Measurements from ENCODE around the gene SELENOM.
"Not testable (repeated sequence)": the region's sequence is repeated elsewhere in the genome, so short reads cannot be mapped to it uniquely, and the experiment has no call there.

Gene SELENOM

DNA sequence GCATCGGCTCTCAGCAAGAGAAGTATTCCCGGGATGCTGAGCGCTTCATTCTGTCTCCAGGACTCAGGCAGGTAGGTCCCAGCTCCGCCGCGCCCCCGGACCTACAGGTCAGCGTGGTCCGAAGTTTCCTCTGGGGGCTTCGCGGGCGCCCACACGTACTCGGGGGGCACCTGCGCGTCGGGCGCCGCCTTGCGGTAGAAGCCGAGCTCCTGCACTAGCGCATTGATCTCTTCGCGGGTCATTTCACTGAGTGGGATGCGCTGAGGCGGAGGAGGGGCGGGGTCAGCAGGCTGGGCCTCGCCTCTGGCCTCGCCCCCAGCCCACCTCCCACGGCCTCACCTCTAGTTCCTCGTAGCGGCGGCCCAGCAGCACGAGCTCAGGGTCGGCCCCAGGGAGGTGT, 2.5 kb downstream of the SELENOM start:
- no peak for DNase-seq

DNA sequence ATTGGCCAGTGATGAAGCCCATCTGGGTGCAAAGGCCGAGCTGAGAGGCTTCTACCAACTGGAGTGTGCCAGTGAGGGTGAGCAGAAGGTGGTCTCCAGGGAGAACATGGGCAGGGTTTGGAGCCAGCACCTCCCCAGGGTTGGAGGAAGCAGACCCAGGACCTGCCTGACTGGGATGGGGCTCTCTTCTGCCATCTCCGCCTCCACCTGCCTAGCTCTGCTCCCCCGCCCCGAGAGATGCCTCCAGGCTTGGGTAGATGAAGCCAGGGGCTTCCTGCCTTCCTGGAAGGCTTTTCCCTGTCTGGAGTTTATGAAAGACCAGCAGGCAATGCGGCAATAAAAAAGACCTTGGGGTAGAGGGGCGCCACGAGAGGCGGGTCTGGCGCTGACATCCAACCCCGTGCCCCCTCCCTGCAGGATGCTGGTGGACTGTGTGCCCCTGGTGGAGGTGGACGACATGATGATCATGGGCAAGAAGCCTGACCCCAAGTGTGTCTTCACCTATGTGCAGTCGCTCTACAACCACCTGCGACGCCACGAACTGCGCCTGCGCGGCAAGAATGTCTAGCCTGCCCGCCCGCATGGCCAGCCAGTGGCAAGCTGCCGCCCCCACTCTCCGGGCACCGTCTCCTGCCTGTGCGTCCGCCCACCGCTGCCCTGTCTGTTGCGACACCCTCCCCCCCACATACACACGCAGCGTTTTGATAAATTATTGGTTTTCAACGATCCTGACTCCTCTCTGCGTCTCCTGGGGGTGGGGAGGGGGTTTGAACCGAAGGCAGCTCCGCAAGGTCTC, 3.3 kb downstream of the SELENOM start:
- no peak for DNase-seq

DNA sequence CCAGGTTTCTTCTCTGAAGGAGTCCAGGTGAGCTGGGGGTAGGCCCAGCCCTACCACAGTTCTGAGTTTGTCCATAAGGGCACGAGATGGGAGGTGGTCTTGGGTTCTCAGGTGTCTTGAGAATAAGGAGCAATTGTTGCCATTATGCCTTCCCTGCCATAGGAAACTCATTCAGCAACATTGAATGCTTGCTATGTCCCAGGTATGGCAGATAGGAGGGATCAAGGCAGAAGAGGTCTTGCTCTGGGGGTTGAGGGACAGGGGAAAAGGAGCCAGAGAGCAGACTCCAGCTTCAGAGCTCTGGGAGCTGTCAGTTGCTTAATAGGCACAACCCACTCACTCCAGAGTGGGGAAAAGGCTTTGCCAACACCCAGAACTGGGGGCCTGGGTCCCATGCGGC, 4.3 kb downstream of the SELENOM start:
- no peak for DNase-seq

DNA sequence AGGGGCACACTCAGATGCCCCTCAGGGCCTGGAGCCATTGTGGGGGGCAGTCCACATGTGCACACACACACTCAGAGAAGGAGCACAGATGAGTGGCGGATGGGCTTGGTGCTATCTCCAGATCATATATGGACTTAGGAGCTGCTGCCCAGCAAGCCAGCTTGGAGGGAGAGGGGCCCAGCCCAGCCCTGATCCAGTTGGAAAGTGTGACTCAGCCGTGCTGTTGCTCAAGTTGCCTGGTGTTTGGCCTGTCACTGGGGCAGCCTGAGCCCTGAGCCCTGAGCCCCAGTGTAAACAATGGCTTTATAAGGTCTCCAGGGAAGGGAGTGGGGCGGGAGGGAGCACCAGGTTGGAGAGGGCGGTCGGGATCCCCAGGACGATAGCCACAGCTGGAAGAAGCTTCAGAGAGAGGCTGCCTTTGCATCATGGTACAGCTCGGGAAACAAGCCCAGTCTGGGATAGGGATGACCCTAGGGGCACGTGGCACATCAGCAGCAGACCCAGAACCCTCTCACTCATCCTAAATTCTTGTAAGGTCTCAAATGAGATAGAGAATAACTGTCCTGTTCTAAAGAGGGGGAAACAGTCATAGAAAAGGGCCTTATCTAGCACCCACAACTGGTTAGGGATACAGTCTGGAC, 4.8 kb downstream of the SELENOM start:
- DNase-seq: no peak

DNA sequence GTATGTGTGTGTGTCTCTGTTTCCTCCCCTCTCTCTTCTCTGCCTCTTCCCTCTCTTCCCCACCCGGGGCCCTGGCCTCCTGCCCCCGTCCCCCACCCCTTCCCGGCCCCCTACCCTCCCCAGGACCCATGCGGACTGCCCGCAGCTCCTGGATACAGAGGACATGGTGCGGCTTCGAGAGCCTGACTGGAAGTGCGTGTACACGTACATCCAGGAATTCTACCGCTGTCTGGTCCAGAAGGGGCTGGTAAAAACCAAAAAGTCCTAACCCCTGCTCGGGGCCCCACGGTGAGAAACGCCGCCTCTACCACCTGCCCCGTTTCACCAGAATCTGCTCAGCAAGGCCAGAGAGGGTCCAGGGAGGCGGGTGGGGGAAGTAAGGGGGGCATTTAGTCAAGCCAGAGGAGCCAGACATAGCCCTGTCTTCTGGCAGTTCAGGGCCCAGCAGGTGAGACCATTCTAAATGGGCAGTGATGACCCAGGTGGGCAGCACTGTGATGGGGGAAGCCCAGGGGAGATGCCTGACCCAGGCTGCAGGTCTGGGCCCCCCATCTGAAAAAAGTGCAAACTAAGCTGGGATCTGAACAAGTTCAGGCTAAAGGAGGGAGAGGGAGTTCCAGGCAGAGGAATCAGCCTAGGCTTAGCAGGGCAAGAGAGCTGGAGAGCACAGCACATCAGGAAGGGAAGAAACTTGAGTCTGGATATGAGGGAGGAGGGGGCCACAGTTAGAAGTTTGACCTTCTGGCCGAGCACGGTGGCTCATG, 6.4 kb downstream of the SELENOM start:
- no peak for DNase-seq

DNA sequence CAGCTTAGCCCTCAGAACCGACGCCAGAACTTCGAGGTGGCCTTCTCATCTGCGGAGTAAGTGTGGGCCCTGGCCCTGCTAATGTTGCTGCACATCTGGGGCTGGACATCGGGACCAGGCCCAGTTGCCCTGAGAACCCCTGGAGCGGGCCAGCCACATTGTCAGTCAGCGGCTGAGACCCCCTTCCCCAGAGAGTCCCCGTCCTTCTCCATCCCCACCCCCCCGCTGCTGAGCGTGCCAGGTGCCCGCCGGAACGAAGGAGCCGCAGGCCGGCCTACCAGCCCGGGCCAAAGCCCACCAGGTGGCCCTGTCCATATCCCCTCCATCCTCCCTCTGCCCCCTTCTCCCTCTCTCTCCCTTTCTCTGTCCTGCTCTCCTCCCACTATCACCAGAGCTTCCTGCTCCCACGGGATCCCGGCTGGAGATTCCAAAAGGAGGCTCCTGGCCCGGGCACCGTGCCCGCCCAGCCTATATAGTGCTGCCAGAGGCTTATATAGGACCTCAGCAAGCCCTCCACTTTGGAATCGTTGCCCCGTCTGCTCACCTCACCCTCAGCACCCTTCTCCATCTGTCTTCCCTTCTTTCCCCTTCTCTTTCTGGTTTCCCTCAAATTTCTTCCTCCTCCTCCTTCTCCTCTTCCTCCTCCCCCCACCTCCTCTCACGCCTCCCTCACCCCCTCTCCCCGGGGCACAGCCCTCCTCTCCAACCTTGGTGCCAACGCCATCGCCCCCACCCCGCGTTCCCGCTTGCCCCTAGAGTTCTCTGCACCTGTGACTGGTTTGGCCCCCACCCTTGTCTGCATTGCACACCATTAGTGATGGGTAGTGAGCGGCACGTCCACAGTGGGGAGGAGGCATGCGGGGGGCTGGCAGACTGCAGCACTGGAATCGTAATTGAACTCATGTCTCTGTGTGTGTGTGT, 7.3 kb downstream of the SELENOM start:
- DNase-seq: no peak

DNA sequence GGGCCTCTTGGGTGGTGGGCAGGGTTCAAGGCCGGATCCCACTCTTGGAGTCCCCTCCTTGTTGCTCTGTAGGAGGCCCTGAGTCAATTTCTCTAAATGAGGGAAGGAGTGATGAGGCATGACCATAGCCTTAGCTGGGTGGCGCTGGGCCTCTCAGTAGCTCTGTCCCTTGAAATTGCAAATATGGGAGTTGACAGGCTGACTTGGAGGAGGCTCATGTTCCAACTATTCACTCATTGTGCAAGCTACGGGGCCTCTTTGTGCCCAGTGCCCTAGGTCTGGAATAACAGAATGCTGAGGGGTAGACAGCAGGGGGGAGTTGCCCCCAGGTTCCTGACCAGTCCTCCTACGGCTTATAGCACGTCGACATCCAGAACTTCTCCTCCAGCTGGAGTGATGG, 8.0 kb downstream of the SELENOM start:
- no peak for DNase-seq

DNA sequence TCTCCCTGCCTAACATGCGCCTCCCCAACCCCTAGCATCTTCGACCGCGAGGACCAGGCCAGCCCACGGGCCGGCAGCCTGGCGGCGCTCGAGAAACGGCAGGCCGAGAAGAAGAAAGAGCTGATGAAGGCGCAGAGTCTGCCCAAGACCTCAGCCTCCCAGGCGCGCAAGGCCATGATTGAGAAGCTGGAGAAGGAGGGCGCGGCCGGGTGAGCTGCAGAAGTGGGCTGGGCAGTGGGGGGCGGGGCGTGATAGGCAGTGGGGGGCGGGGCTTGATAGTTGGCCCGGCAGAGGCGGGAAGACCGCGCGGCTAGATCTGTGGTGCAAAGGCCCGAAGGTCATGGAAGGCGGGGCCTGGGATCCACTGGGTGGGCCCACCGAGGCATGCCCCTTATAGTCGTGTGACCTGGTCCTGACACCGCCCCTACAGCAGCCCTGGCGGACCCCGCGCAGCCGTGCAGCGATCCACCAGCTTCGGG, 8.7 kb downstream of the SELENOM start:
- DNase-seq: no peak

DNA sequence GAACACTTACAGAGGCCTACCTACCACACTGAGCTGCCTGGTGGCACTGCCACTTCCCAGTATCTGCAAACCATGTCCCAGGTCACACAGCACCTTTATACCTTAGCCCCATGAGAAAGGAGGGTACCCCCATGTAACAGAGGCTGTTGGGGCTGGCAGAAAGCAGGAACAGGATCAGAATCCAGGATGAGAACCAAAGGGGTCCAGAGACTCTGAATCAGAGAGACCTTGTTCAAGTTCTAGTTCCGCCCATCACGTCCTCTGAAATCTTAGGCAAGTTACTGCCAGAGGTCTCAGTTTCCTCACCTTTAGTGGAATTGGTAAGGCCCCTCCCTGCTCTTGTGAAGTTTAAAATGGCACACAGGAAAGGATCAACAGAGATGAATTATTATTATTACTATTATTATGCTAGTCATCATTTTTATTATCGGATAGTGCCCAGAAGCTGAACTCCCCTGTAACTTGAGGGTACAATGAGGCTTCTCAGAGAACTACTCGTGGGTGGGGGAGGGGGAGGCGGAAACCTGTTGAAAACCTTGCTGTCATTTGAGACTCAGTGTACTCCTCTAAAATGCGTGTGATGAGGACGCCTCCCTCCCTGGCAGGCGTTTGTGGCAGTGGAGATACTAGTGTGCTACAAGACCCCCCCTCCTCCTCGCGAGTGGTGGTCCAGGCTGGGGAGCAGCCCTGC, 9.3 kb downstream of the SELENOM start:
- DNase-seq: no peak

DNA sequence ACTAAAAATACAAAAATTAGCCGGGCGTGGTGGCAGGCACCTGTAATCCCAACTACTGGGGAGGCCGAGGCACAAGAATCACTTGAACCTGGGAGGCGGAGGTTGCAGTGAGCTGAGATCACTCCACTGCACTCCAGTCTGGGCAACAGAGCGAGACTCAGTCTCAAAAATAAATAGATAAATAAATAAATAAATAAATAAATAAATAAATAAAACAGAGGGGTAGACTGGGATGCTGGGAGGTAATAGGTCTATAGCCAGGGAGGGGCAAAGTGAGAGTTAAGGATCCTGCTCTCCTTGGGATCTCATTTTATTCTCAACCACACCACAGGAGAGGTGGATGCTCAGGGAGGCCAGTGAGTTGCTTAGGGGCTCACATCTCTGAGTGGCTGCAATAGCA, 9.8 kb downstream of the SELENOM start:
- not testable (repeated sequence) for DNase-seq

DNA sequence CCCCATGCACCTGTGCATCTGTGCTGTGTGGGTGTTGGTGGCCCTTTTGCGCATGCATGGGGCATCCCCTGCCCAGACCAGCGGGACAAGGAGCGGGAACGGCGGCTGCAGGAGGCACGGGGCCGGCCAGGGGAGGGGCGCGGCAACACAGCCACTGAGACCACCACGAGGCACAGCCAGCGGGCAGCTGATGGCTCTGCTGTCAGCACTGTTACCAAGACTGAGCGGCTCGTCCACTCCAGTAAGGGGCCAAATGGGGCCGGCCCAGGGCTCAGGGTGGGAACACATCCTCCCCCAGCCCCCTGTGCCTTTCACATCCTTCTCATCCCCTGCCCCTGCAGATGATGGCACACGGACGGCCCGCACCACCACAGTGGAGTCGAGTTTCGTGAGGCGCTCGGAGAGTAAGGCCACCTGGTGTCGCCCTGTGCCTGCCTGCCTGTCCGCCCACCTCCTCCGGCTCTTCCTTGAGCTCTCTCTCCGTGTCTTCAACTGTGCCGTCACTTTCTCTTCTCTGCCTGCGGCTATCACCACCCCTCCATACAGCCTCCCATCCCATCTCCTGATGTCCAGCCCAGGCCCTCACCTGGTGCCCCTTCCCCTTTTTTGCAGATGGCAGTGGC, 10.6 kb downstream of the SELENOM start:
- no peak for DNase-seq

DNA sequence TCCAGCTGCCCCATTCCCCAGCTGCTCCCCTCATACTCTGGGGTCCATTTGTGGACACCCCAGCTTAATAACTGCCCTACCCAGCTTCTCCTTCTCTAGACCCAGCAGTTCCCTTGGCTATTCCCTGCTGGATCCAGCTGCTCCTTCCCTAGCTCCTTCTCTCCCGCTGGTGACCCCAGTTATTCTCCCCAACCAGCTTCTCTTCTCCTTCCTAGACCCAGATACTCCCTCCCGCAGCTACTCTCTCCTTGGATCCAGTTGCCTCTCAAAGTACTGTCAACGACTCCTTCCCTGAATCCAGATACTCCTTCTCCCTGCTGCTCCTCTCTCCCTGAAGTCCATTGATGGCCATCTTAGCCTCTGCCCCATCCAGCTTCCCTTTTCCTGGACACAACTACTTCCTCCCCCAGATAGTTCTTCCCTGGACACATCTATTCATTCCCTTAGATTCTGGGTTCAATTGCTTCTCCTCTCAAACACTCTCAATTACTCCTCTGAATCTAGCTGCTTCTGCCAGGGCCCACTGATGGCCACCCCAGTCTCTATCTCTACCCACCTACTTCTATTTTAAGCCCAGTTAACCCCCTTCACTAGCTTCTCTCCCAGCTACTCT, 11.6 kb downstream of the SELENOM start:
- no peak for DNase-seq

DNA sequence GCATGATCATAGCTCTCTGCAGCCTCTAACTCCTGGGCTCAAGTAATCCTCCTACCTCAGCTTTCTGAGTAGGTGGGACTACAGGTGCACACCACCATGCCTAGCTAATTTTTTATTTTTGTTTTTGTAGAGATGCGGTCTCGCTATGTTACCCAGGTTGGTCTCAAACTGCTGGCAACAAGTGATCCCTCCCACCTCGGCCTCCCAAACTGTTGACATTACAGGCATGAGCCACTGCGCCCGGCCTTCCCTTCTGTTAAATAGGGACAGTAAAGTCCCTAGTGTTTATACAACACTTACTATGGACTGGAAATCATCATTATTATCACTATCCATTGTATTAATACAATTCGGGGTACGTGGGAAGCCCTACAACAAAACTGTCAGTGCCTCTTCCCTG, 12.6 kb downstream of the SELENOM start:
- DNase-seq: no peak

DNA sequence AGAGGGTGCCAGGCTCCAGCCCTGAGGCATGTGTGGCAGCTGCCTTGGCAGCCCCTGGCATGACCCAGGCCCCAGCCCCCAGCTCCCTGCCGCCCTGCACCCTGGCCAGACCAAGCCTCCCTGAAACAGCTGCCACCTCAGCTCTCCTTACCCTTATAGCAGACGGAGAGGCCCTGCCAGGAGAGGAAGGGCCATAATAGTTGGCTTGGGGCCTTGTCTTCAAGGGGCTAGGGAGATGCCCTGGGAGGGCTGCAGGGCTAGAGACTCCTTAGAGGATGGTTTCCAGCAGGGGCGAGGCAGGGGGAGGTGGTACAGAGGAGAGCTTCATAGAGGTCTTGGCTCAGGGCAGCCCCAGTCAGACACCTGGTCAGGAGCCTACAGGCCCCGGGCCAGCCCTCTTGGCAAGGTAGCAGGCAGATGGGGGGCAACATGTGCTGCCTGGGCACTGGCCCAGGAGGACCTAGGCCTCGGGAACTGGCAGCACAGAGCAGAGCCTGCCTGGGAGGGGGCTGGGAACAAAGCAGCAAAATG, 13.3 kb downstream of the SELENOM start:
- DNase-seq: no peak

DNA sequence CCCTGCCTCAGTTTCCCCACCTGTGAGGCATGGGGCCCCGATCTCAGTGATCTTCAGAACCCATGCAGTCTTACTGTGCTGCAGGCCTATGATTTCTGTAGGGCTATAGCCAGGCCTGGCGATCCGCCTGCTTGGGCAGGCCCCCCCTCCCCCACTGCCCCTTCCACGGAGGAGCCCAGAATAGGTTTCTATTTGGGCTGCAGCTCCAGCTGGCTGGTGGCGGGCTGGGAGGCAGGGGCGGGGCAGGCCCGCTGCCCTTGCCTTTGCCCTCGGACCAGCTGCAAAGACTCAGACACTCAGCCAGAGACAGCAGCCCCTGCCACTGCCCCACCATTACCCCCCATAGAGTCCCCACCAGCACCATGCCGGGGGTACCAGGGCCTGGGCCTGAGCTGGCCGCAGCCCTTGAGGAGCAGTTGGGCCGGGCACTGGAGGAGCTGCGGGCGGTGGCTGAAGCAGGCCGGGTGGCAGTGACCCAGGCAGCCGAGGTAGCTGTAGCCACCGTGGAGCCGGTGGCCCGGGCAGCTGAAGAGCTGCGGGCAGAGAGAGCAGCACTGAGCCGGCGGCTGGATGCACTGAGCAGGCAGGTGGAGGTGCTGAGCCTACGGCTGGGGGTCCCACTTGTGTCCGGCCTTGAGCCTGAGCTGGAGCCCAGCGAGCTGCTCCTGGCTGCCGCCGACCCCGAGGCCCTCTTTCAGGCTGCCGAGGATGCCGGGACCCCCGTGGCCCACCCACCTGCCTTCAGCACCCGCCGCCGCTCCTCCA, 14.1 kb downstream of the SELENOM start:
- DNase-seq: no peak

DNA sequence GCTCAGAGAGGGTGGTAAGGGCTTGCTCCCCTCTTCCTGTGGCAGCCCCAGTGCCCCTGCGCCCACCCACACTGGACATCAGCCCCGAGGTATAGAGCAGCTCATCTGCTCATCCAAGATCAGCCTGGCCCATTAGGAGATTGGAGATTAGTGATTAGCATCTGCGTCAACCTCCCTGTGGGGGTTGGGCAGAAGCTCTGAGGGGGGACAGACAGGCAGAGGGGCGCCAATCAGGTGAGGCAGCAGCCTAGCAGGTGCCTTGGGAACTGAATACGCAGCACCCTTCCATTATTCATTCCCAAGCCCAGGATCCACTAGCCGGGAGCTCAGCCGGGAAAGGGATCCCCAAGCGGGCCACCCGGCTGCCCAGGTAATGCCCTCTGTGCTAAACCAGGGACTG, 15.2 kb downstream of the SELENOM start:
- no peak for DNase-seq

DNA sequence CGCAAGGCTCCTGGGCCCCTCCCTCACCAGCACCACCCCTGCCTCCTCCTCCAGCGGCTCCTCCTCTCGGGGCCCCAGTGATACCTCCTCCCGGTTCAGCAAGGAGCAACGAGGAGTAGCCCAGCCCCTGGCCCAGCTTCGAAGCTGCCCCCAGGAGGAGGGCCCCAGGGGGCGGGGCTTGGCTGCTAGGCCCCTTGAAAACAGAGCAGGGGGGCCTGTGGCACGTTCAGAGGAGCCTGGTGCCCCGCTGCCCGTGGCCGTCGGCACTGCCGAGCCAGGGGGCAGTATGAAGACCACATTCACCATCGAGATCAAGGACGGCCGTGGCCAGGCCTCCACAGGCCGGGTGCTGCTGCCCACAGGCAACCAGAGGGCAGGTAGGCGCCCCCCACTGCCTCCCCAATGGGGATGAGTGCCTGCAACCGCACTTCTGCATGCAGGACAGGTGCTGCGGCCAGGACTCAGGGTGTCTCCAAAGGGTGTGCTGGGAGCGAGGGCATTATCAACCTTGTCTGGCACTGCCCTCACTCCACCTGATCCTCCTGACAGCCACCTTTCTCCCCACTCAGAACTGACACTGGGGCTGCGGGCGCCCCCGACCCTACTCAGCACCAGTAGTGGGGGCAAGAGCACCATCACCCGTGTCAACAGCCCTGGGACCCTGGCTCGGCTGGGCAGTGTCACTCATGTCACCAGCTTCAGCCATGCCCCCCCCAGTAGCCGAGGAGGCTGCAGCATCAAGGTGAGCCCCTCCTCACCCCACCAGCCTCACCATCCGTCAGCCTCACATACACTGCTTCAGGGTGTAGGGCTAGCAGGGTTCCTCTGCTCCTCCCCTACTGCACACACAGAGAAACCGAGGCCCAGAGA, 16.0 kb downstream of the SELENOM start:
- DNase-seq: no peak

DNA sequence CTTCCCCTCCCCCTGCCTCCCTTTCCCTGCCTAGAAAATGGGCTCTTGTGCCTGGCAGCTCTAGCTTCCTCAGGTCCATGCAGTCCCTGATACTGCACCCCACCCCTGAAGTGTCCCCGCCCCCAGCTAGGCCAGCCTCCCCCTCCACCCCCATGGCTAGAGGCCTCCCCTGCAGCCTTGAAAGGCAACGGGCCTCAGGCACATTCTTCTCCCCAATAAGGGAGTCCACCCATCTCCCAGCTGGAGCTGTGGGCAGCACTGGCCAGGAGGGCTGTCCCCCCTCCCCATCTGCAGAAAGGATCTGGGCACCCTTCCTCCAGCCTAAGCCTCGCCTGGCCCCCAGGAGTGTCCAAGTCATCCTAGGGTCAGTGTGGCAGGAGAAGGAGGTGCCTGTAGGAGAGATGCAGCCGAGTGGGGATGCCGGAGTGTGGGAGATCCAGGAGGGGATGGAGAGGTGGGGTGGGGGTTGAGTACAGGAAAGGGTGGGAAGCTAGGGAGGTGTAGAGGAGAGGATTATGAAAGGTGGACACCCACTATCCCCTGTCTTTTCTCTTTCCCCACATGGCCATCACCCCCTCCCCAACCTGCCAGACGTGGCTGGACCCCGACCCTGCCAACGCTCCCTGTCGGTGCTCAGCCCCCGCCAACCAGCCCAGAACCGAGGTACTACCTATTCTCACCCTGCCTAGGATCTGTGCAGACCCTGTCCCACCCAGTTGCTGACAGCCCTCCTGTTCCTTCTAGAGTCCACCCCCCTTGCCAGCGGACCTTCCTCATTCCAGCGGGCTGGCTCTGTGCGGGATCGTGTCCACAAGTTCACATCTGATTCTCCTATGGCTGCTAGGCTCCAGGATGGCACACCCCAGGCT, 16.9 kb downstream of the SELENOM start:
- DNase-seq: no peak
